A549 (cell line): ENCODE results near the gene METTL27.

Experiments
- CTCF ChIP-seq: fragments of >200 bp; sonication (Bioruptor Twin); formaldehyde crosslinking; IDR thresholded peaks from 3 replicates; pipeline ENCODE4 v1.5.1; 2016
- POLR2A ChIP-seq: IDR thresholded peaks from 2 replicates; pipeline ENCODE4 v1.6.1; 2012; ENCODE audit warnings: mild to moderate bottlenecking, low read length
- ZFP36 ChIP-seq: fragments of 450-650 bp; IDR thresholded peaks from 2 replicates; pipeline ENCODE4 v1.6.1; 2014; ENCODE audit warnings: borderline replicate concordance; ENCODE audit not compliant: partially characterized antibody

- no peak for TF ChIP-seq POLR2A
- TF ChIP-seq ZFP36: no peak
- TF ChIP-seq CTCF: no peak
Observed at GRCh38 chr7:73822319-73823173, 19.8 kb downstream of the METTL27 start.
